Skeletal muscle cell (primary cell): ENCODE results near the gene USP53.
A peak's percentile ranks its signal among the peaks of the same experiment; 100 is the strongest.
"Not testable (repeated sequence)": the region's sequence is repeated elsewhere in the genome, so short reads cannot be mapped to it uniquely, and the experiment has no call there.

ENCODE experiments used
- DNase-seq: peaks from one replicate; pipeline ENCODE4 v3.0.0-alpha.2; 2010; ENCODE audit warnings: low read depth
- H3K4me3 ChIP-seq: 2 replicates; pipeline ENCODE4 v1.5.1; 2011; ENCODE audit warnings: low read depth, mild to moderate bottlenecking, control low read depth, low read length, moderate library complexity

USP53 gene

DNA sequence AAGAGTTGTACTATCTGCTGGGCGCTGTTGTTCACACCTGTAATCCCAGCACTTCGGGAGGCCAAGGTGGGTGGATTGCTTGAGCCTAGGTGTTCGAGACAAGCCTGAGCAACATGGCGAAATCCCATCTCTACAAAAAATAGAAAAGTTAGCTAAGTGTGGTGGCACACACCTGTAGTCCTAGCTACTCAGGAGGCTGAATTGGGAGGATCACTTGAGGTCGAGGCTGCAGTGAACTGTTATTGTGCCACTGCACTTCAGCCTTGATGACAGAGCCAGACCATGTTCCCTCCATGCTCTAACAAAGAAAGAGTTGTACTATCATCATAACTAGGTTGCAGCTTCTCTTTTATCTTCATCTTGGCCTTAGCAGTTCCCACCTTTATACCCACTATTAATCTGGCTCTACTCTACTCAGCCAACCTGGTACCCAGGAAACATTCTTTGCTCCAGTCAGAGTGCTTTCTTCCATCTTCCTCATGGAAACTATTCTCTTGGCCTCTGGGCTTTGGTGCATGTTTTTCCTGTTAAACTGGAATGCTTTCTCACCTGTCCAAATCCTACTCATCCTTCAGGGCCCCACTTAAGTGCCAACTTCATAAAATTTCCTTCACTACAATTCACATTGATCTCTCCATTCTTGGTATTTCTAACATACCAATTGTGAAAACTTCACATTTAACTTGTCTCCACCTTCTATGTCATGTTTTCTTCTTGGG is 91.2 kb downstream of the USP53 start:
- no peak for DNase-seq
- no peak overlapping the region for H3K4me3 ChIP-seq

GRCh38 chr4:119304431-119304830 is 91.9 kb downstream of the USP53 start:
- no peak overlapping the region for H3K4me3 ChIP-seq
- DNase-seq: no peak

- DNase-seq: no peak
- H3K4me3 ChIP-seq: no peak overlapping the region
Measured at GRCh38 chr4:119307606-119308005, 95.1 kb downstream of the USP53 start.

GRCh38 chr4:119310826-119311225 is 98.3 kb downstream of the USP53 start:
- no peak overlapping the region for H3K4me3 ChIP-seq
- DNase-seq: peak; percentile 61

GRCh38 chr4:119313237-119313636 is 100.7 kb downstream of the USP53 start:
- no peak overlapping the region for H3K4me3 ChIP-seq
- DNase-seq: peak; percentile 36

GRCh38 chr4:119314356-119314755 is 101.8 kb downstream of the USP53 start:
- H3K4me3 ChIP-seq: no peak overlapping the region
- DNase-seq: no peak

GRCh38 chr4:119315036-119315435 is 102.5 kb downstream of the USP53 start:
- DNase-seq: no peak
- H3K4me3 ChIP-seq: no peak overlapping the region

- no peak overlapping the region for H3K4me3 ChIP-seq
- DNase-seq: no peak
Measured at GRCh38 chr4:119317990-119318389, 105.5 kb downstream of the USP53 start.

DNA sequence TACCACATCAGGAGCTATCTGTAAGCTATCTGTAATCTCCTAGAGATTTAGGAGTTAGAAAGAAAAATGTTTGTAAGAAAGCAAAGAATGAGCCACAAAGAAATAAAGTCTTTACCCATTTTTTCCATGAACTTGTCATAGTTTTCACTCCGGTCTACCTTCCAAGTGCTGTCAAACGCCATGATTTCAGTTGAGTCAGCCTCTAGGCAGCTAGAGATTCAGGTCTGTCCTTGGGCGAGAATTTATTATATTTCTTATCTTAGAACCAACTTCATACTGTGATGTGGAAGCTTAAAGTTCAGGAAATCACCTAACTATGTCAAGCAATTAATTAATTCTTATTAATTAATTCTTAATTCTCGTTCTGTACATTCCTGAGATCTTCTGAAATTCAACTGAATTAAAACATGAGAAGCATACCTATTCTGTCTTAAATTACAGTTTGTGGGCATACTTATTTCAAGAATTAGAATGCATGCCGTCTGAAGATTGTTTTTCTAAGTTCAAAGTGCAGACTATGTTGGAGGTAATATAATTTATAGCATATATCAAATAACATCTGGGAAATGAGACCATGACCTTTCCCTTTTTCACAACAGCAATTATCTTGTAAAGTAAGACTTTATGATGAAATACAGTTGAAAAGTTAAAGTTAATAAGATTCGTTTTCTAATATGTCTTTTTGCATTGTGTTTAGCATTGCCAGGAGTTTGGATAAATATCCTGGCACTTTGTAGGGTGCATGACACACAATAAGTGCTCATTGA is 109.6 kb downstream of the USP53 start, which contains the start of gene FABP2:
Gene FABP2 (minus strand): TSS at position 218 of the 767 bp plus-strand sequence. CDS start 36 bp downstream, at position 182.
- no peak for DNase-seq
- no peak within 1 kb of the TSS for H3K4me3 ChIP-seq

GRCh38 chr4:119328695-119329094 is 116.2 kb downstream of the USP53 start:
- no peak for DNase-seq
- no peak overlapping the region for H3K4me3 ChIP-seq

DNA sequence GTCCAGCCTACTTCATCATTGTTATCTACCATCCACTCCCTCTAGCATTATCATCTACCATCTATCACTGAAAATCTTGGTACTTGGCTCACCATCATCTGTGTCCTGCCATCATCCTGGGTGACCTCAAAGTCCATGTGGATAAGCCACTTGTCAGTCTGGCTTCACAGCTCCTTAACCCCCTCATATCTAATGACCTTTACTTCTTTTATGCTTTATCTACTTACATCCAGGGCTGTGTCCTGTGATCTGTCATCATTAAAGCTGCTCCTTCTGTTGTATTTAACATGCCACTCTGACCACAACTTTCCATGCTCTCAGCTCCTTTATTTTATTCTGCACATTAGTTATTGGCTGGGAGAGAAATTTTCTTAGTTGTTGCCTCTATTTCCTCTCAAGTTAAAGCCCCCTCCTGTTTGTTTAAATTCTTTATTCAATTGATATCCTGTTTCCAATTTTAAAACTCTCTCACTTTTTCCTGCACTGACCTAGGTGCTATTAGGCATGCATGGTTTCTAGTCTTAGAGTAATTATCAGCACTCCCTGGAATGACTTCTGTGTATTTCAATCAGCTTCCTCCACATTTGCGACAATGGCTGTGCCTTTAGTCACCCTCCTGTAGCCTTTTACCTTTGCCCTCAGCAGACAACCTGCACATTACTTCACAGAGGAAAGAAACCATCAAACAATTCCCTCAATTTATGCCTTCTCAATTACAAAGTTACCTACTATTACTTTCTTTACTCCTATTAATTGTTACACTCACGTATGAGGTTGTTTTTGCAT is 117.5 kb downstream of the USP53 start:
- no peak for DNase-seq
- H3K4me3 ChIP-seq: no peak overlapping the region

GRCh38 chr4:119336332-119336979 is 123.9 kb downstream of the USP53 start:
- not testable (repeated sequence) for H3K4me3 ChIP-seq, DNase-seq

GRCh38 chr4:119337010-119337409 is 124.5 kb downstream of the USP53 start:
- no peak overlapping the region for H3K4me3 ChIP-seq
- DNase-seq: no peak

- not testable (repeated sequence) for DNase-seq
Measured at GRCh38 chr4:119339895-119340294, 127.4 kb downstream of the USP53 start.

DNA sequence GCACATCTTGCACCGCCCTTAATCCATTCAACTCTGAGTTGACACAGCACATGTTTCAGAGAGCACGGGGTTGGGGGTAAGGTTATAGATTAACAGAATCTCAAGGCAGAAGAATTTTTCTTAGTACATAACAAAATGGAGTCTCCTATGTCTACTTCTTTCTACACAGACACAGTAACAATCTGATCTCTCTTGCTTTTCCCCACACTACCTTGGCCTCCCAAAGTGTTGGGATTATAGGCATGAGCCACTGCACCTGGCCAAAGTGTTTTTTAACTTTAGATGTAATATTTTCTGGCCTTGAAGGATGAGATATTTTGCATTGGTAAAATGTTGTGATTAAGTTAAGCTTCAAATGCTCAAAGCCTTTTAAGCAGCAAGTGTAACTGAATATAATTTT is 130.8 kb downstream of the USP53 start:
- DNase-seq, H3K4me3 ChIP-seq: not testable (repeated sequence)

More at GRCh38 chr4:119339895-119340294, 127.4 kb downstream of the USP53 start:
- H3K4me3 ChIP-seq: not testable (repeated sequence)
